DOHH2 (cell line): ENCODE measurements around the gene WDR35.

Experiments used
- H3F3A ChIP-seq: fragments of 200-600 bp; sonication (generic), shearing (Covaris generic); 2 replicates; pipeline ENCODE4 v1.6.0; 2016; ENCODE audit warnings: antibody characterized with exemption, mild to moderate bottlenecking; ENCODE audit not compliant: control insufficient read depth, insufficient read depth
- H3K27ac ChIP-seq: fragments of 200-600 bp; sonication (generic); 2 replicates; pipeline ENCODE4 v1.5.1; 2014; ENCODE audit warnings: low read depth, mild to moderate bottlenecking, low read length, moderate library complexity
- H3K27me3 ChIP-seq: fragments of 200-600 bp; sonication (generic); 2 replicates; pipeline ENCODE4 v1.6.1; 2014; ENCODE audit warnings: mild to moderate bottlenecking, low read length, mixed read lengths; ENCODE audit not compliant: control insufficient read depth
- H3K36me3 ChIP-seq: fragments of 200-600 bp; sonication (generic); 2 replicates; pipeline ENCODE4 v1.6.1; 2014; ENCODE audit warnings: mild to moderate bottlenecking, low read length, moderate library complexity, mixed read lengths; ENCODE audit not compliant: control insufficient read depth
- H3K4me1 ChIP-seq: fragments of 200-600 bp; sonication (generic); 2 replicates; pipeline ENCODE4 v1.6.1; 2014; ENCODE audit warnings: mild to moderate bottlenecking, low read length, mixed read lengths; ENCODE audit not compliant: control insufficient read depth
- H3K4me2 ChIP-seq: fragments of 200-600 bp; sonication (generic); 2 replicates; pipeline ENCODE4 v1.6.0; 2014; ENCODE audit warnings: mild to moderate bottlenecking, low read length, moderate library complexity
- H3K4me3 ChIP-seq: fragments of 200-600 bp; sonication (generic); 2 replicates; pipeline ENCODE4 v1.5.1; 2014; ENCODE audit warnings: mild to moderate bottlenecking, low read length, mixed read lengths
- H3K79me2 ChIP-seq: fragments of 200-600 bp; sonication (generic); 2 replicates; pipeline ENCODE4 v1.6.1; 2014; ENCODE audit warnings: mild to moderate bottlenecking, low read length, mixed read lengths; ENCODE audit not compliant: control insufficient read depth
- H3K9me2 ChIP-seq: fragments of 200-600 bp; sonication (generic); replicated peaks from 2 replicates; pipeline ENCODE4 v1.6.1; 2014; ENCODE audit warnings: mild to moderate bottlenecking, low read length, mixed read lengths; ENCODE audit not compliant: control insufficient read depth
- H3K9me3 ChIP-seq: fragments of 200-600 bp; sonication (generic); 2 replicates; pipeline ENCODE4 v1.6.1; 2014; ENCODE audit warnings: antibody characterized with exemption, low read length, mixed read lengths; ENCODE audit not compliant: control insufficient read depth, insufficient read depth
- H4K20me1 ChIP-seq: fragments of 200-600 bp; sonication (generic); 2 replicates; pipeline ENCODE4 v1.6.0; 2014; ENCODE audit warnings: low read depth, mild to moderate bottlenecking, antibody characterized with exemption, low read length, moderate library complexity; ENCODE audit not compliant: control insufficient read depth, insufficient read depth
- EZH2phosphoT487 ChIP-seq: fragments of 200-600 bp; sonication (generic); IDR thresholded peaks from 2 replicates; pipeline ENCODE4 v1.6.1; 2017; ENCODE audit warnings: borderline replicate concordance, mild to moderate bottlenecking, antibody characterized with exemption, low read length, moderate library complexity, mixed read lengths
- TF ChIP-seq, protein P1 (sequence below): fragments of 200-600 bp; sonication (generic); IDR thresholded peaks from one replicate; pipeline ENCODE4 v1.5.1; 2014; ENCODE audit warnings: antibody characterized with exemption, mild to moderate bottlenecking, low read depth, low read length; ENCODE audit not compliant: poor library complexity, severe bottlenecking

The WDR35 gene

GRCh38 chr2:19942199-19942598 is 47.7 kb downstream of the WDR35 start:
- no peaks in the 10 kb centered on the region for H3K4me1 ChIP-seq
- no peaks in the 10 kb centered on the region for H3F3A ChIP-seq
- no peak overlapping the region for H3K27ac ChIP-seq
- no peaks in the 10 kb centered on the region for H3K27me3 ChIP-seq
- H3K79me2 ChIP-seq: no peaks in the 10 kb centered on the region
- no peak for TF ChIP-seq EZH2phosphoT487
- TF ChIP-seq, protein P1, sequence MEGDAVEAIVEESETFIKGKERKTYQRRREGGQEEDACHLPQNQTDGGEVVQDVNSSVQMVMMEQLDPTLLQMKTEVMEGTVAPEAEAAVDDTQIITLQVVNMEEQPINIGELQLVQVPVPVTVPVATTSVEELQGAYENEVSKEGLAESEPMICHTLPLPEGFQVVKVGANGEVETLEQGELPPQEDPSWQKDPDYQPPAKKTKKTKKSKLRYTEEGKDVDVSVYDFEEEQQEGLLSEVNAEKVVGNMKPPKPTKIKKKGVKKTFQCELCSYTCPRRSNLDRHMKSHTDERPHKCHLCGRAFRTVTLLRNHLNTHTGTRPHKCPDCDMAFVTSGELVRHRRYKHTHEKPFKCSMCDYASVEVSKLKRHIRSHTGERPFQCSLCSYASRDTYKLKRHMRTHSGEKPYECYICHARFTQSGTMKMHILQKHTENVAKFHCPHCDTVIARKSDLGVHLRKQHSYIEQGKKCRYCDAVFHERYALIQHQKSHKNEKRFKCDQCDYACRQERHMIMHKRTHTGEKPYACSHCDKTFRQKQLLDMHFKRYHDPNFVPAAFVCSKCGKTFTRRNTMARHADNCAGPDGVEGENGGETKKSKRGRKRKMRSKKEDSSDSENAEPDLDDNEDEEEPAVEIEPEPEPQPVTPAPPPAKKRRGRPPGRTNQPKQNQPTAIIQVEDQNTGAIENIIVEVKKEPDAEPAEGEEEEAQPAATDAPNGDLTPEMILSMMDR: no peak
- H3K4me2 ChIP-seq: no peak overlapping the region
- no peaks in the 10 kb centered on the region for H4K20me1 ChIP-seq
- H3K36me3 ChIP-seq: no peaks in the 10 kb centered on the region
- no peaks in the 10 kb centered on the region for H3K9me2 ChIP-seq
- H3K9me3 ChIP-seq: no peaks in the 10 kb centered on the region
- H3K4me3 ChIP-seq: no peak overlapping the region

- Histone ChIP-seq H3K27me3 (no peaks in the 10 kb centered on the region), H3K4me1 (no peaks in the 10 kb centered on the region), H3K27ac (no peak overlapping the region), H3K4me3 (no peak overlapping the region), H3K4me2 (no peak overlapping the region), H3K36me3 (no peaks in the 10 kb centered on the region), H3K9me3 (no peaks in the 10 kb centered on the region), H3K9me2 (no peaks in the 10 kb centered on the region), H3F3A (no peaks in the 10 kb centered on the region), H3K79me2 (no peaks in the 10 kb centered on the region), H4K20me1 (no peaks in the 10 kb centered on the region)
- TF ChIP-seq, protein P1: no peak
- no peak for TF ChIP-seq EZH2phosphoT487
Observed at GRCh38 chr2:19937004-19937403, 52.9 kb downstream of the WDR35 start.

- H3K4me2 ChIP-seq: no peak overlapping the region
- no peaks in the 10 kb centered on the region for H3K79me2 ChIP-seq
- H3K36me3 ChIP-seq: no peaks in the 10 kb centered on the region
- no peaks in the 10 kb centered on the region for H4K20me1 ChIP-seq
- no peak overlapping the region for H3K27ac ChIP-seq
- H3K9me2 ChIP-seq: no peaks in the 10 kb centered on the region
- H3F3A ChIP-seq: no peaks in the 10 kb centered on the region
- no peak overlapping the region for H3K4me3 ChIP-seq
- TF ChIP-seq, protein P1: no peak
- TF ChIP-seq EZH2phosphoT487: no peak
- no peaks in the 10 kb centered on the region for H3K4me1 ChIP-seq
- H3K9me3 ChIP-seq: no peaks in the 10 kb centered on the region
- no peaks in the 10 kb centered on the region for H3K27me3 ChIP-seq
Observed at GRCh38 chr2:19936203-19936602, 53.7 kb downstream of the WDR35 start.
